Activated CD4-positive, alpha-beta T cell treated with anti-CD3 and anti-CD28 coated beads, Interleukin-2, amount 10 ng/mL, durations not matched to agents 7 days and 5 days (primary cell): ENCODE data around the gene VGF. TPM values are rescaled to one million over a fixed set of nuclear protein-coding genes. Genes with fewer than 3 reads are reported as not detected.

Experiments used
- CTCF ChIA-PET: fragments of 350-600 bp; sonication (Branson Sonifier 250); formaldehyde crosslinking; loops from one replicate; lab custom pipeline; 2021; ENCODE audit warnings: antibody characterized with exemption; lab: Charles Lee
- POLR2A ChIA-PET: fragments of 350-600 bp; sonication (Branson Sonifier 250); formaldehyde crosslinking; loops from one replicate; lab custom pipeline; 2021; ENCODE audit warnings: antibody characterized with exemption; lab: Charles Lee
- DNase-seq: peaks from one replicate; pipeline ENCODE4 v3.0.0-alpha.2; 2020
- H3K27ac Mint-ChIP-seq: one replicate; pipeline ENCODE4 v1.8.0; 2021; ENCODE audit warnings: mild to moderate bottlenecking, moderate library complexity, mixed read lengths
- H3K27me3 Mint-ChIP-seq: one replicate; pipeline ENCODE4 v1.8.0; 2021; ENCODE audit warnings: mixed read lengths
- H3K36me3 Mint-ChIP-seq: one replicate; pipeline ENCODE4 v1.8.0; 2021; ENCODE audit warnings: low read depth, mixed read lengths
- H3K4me1 Mint-ChIP-seq: one replicate; pipeline ENCODE4 v1.8.0; 2021; ENCODE audit warnings: mixed read lengths
- H3K4me3 Mint-ChIP-seq: one replicate; pipeline ENCODE4 v1.8.0; 2021; ENCODE audit warnings: mild to moderate bottlenecking, moderate library complexity, mixed read lengths
- H3K9me3 Mint-ChIP-seq: one replicate; pipeline ENCODE4 v1.8.0; 2021; ENCODE audit warnings: mixed read lengths
- total RNA-seq, 2 experiments: library from RNA; stranded (reverse); gene quantifications; one replicate each; pipeline ENCODE4 v1.2.3, GENCODE V29; 2021

Gene VGF
- total RNA-seq, 2 experiments from 2014 or later: 0.15 to 0.22 TPM

GRCh38 chr7:101169110-101169837 is 3.9 kb upstream of the VGF start:
- no peak overlapping the region for H3K4me3 Mint-ChIP-seq
- H3K4me1 Mint-ChIP-seq: peaks cover 61% of the 10 kb centered on the region
- H3K27me3 Mint-ChIP-seq: peaks cover 86% of the 10 kb centered on the region
- no peaks in the 10 kb centered on the region for H3K9me3 Mint-ChIP-seq
- DNase-seq: no peak
- H3K36me3 Mint-ChIP-seq: peaks cover 2% of the 10 kb centered on the region
- ChIA-PET POLR2A (no interaction called here), CTCF (interaction anchor here (0.7 to 3.0 kb wide), 4 partner anchors 11 to 45 kb away, joined by 3 to 23 read pairs (median 5); no protein-coding TSS in a partner anchor)
- H3K27ac Mint-ChIP-seq: no peak overlapping the region

DNA sequence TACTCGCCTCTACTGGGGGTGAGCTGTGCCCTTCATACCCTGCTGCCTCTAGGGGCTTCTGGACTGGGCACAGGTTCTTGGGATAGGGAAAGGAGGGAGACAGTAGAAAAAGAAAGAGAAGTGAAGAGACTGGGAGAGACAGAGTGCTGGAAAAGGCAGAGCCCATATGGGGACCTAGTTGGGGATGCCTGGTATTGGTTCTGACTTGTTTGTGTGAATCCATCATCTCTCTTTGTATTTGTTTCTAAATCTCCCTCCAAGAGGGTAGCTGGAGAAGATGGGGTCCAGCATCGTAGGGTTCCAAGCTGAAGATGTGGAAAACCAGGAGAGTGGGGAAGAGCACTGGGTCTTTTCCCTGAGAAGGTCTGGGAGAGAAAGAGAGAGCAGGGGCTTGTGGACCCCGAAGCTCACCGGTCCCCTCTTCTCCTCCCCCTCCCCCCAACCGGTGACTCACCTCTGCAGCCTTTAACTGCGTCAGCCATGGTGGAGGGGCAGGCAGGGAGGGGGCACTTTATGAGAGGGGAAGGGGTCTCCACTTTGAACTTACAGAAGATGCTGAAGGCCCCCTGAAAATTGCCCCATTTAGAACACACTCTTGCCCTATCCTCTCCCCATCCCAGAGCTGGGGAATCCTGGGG is 3.2 kb upstream of the VGF start:
- Mint-ChIP-seq H3K4me1 (peaks cover 55% of the 10 kb centered on the region), H3K27me3 (peaks cover 81% of the 10 kb centered on the region), H3K27ac (no peak overlapping the region), H3K9me3 (no peaks in the 10 kb centered on the region), H3K4me3 (no peak overlapping the region), H3K36me3 (peaks cover 2% of the 10 kb centered on the region)
- ChIA-PET POLR2A (no interaction called here), CTCF (interaction anchor here (0.7 to 1.6 kb wide), 2 partner anchors 25 to 45 kb away, joined by 3 to 7 read pairs; no protein-coding TSS in a partner anchor)
- DNase-seq: no peak

GRCh38 chr7:101167645-101168411 is 2.5 kb upstream of the VGF start:
- peaks cover 2% of the 10 kb centered on the region for H3K36me3 Mint-ChIP-seq
- DNase-seq: no peak
- ChIA-PET CTCF (interaction anchor here (1.6 kb wide), 1 partner anchor 25 kb away, joined by 7 read pairs; no protein-coding TSS in a partner anchor), POLR2A (no interaction called here)
- H3K4me1 Mint-ChIP-seq: peaks cover 56% of the 10 kb centered on the region
- no peak overlapping the region for H3K27ac Mint-ChIP-seq
- no peak overlapping the region for H3K4me3 Mint-ChIP-seq
- peaks cover 77% of the 10 kb centered on the region for H3K27me3 Mint-ChIP-seq
- no peaks in the 10 kb centered on the region for H3K9me3 Mint-ChIP-seq

GRCh38 chr7:101166909-101167644 is 1.7 kb upstream of the VGF start:
- ChIA-PET CTCF (no interaction called here), POLR2A (no interaction called here)
- DNase-seq: no peak
- H3K36me3 Mint-ChIP-seq: peaks cover 2% of the 10 kb centered on the region
- H3K9me3 Mint-ChIP-seq: no peaks in the 10 kb centered on the region
- peaks cover 77% of the 10 kb centered on the region for H3K27me3 Mint-ChIP-seq
- no peak overlapping the region for H3K27ac Mint-ChIP-seq
- no peak overlapping the region for H3K4me3 Mint-ChIP-seq
- H3K4me1 Mint-ChIP-seq: peaks cover 59% of the 10 kb centered on the region

- ChIA-PET POLR2A (no interaction called here), CTCF (no interaction called here)
- Mint-ChIP-seq H3K27ac (no peak overlapping the region), H3K27me3 (peaks cover 73% of the 10 kb centered on the region), H3K4me1 (peaks cover 54% of the 10 kb centered on the region), H3K4me3 (no peak overlapping the region), H3K9me3 (no peaks in the 10 kb centered on the region), H3K36me3 (peaks cover 2% of the 10 kb centered on the region)
- no peak for DNase-seq
Measured at GRCh38 chr7:101166648-101166908, 1.2 kb upstream of the VGF start.

DNA sequence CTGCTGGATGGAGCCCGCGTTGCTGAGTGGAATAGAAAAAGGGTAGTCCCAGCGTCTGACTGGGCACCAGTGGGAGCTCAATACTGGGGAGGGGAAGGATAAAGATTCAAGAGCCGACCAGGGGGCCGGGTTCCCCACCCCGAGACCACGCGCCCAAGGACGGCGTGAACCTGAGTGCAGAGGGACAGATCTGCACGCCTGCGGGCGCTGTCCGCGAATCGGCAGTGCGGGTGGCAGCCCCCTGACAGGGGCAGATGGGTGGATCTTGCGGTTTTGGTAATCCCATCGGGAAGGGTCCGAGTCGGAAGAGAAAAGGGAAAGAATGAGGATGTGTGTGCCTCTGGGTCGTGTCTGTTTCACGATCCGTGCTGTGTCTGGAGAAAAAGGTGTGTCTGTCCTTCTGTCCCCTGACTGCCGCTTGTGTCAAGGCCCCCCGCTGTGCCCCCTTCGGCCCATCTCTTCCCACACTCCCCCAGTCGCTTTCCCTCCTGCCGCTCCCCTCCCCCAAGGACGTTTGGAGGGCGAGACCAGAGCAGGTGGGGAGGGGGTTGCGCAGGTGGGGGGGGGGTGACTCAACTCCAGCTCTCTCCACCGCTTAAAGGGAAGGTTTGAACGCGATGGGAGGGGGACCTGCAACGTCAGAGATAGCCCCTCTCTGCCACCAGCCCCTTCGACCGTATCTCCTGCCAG is 734 bp upstream of the VGF start:
- CTCF ChIA-PET: interaction anchor here (1.2 to 2.3 kb wide), 4 partner anchors 9 to 78 kb away, joined by 4 to 13 read pairs (median 10); partner anchors contain the start of gene FIS1
- Mint-ChIP-seq H3K4me1 (peaks cover 50% of the 10 kb centered on the region), H3K9me3 (no peaks in the 10 kb centered on the region), H3K27ac (peak overlapping the region; percentile 52), H3K27me3 (peaks cover 71% of the 10 kb centered on the region), H3K36me3 (peaks cover 4% of the 10 kb centered on the region), H3K4me3 (peak overlapping the region; percentile 60)
- no peak for DNase-seq
- POLR2A ChIA-PET: no interaction called here

GRCh38 chr7:101164071-101164840 is 1.1 kb downstream of the VGF start:
- H3K4me3 Mint-ChIP-seq: no peak overlapping the region
- ChIA-PET CTCF (interaction anchor here (1.4 to 2.3 kb wide), 3 partner anchors 9 to 20 kb away, joined by 4 to 13 read pairs (median 13); no protein-coding TSS in a partner anchor), POLR2A (no interaction called here)
- DNase-seq: no peak
- peaks cover 8% of the 10 kb centered on the region for H3K36me3 Mint-ChIP-seq
- H3K4me1 Mint-ChIP-seq: peaks cover 34% of the 10 kb centered on the region
- no peak overlapping the region for H3K27ac Mint-ChIP-seq
- peaks cover 52% of the 10 kb centered on the region for H3K27me3 Mint-ChIP-seq
- H3K9me3 Mint-ChIP-seq: no peaks in the 10 kb centered on the region

GRCh38 chr7:101163279-101164070 is 1.9 kb downstream of the VGF start:
- peak; percentile 56 for DNase-seq
- peaks cover 29% of the 10 kb centered on the region for H3K4me1 Mint-ChIP-seq
- H3K36me3 Mint-ChIP-seq: peaks cover 12% of the 10 kb centered on the region
- no peak overlapping the region for H3K27ac Mint-ChIP-seq
- H3K4me3 Mint-ChIP-seq: peak overlapping the region; percentile 72
- no peaks in the 10 kb centered on the region for H3K9me3 Mint-ChIP-seq
- ChIA-PET POLR2A (no interaction called here), CTCF (interaction anchor here (1.0 to 1.2 kb wide), 2 partner anchors 17 to 41 kb away, joined by 3 read pairs; no protein-coding TSS in a partner anchor)
- peaks cover 47% of the 10 kb centered on the region for H3K27me3 Mint-ChIP-seq

DNA sequence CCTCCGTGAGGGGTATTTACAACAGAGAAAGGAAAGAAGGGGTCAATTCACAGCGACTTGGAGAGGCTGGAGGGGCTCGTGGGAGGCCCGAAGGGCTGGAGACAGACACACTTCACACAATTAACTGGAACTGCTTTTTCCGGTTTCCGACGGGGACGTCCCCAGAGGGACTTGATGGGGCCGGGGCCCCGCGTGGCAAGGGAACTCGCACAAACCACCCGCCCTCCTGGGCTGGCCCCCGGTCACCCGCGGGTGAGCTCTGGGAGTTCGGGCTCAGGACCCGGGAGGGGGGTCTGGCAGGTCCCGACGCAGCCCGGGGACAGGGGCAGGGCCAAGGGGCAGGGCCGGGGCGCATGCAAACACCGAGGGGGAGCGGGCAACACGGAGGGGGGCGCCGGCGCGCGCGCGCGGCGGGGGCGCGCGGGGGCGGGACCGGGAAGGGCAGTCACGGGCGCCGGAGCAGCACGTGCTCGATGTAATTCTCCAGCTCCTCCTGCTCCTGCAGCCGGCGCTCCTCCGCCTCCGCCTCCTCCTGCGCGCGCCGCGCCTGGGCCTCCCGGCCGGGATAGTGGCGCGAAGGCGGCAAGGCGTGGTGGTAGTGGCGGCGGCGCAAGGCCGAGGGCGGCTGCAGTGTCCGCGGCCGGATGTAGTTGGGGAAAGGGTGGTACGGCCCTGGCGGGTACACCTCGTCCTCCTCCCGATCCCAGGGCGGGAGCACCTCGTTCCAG is 2.7 kb downstream of the VGF start:
- peaks cover 40% of the 10 kb centered on the region for H3K27me3 Mint-ChIP-seq
- peaks cover 27% of the 10 kb centered on the region for H3K4me1 Mint-ChIP-seq
- H3K4me3 Mint-ChIP-seq: peak overlapping the region; percentile 62
- H3K27ac Mint-ChIP-seq: no peak overlapping the region
- peaks cover 12% of the 10 kb centered on the region for H3K36me3 Mint-ChIP-seq
- ChIA-PET POLR2A (no interaction called here), CTCF (interaction anchor here (0.5 to 1.2 kb wide), 3 partner anchors 16 to 85 kb away, joined by 3 read pairs; no protein-coding TSS in a partner anchor)
- DNase-seq: no peak
- no peaks in the 10 kb centered on the region for H3K9me3 Mint-ChIP-seq

DNA sequence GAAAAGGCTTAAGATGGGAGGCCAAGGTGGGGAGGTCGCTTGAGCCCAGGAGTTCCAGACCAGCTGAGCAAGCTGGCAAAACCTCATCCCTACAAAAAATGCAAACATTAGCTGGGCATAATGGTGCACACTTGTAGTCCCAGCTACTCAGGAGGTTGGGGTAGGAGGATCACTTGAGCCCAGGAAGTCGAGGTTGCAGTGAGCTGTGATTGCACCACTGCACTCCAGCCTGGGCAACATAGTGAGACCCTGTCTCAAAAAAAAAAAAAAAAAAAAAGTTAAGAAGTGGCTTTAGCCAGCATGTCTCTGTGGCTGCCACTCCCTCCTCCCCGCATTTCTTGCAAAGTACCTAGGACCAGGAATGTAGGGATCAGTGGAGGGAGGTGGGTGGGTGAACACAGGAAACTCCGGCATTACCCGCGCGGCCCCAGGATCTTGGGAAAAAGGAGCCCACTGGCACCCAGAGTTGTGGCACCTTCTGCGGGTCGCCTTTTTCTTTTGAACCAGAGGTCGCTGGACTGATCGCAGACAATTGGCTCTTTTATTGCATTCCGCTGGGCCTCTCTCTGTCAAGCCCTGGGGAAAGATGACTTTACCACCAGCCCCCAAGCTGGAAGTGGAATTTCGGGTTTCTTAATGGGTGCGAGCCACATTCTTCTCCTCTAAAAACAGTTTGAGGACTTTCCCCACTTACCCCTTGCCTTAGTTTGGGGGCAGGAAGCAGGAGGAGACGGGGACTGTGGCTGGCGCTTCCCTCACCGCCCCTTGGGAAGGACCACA is 3.5 kb downstream of the VGF start:
- DNase-seq: no peak
- no peaks in the 10 kb centered on the region for H3K9me3 Mint-ChIP-seq
- ChIA-PET POLR2A (no interaction called here), CTCF (interaction anchor here (1.0 to 1.4 kb wide), 2 partner anchors 12 to 18 kb away, joined by 4 to 5 read pairs; no protein-coding TSS in a partner anchor)
- peaks cover 13% of the 10 kb centered on the region for H3K36me3 Mint-ChIP-seq
- H3K27ac Mint-ChIP-seq: no peak overlapping the region
- peak overlapping the region; percentile 62 for H3K4me3 Mint-ChIP-seq
- H3K27me3 Mint-ChIP-seq: peaks cover 31% of the 10 kb centered on the region
- peaks cover 23% of the 10 kb centered on the region for H3K4me1 Mint-ChIP-seq
